Right cardiac atrium (tissue), 5 donors: ENCODE results near the gene C20orf173. TPM values are rescaled to one million over a fixed set of nuclear protein-coding genes. Genes with fewer than 3 reads are reported as not detected.

Experiments used
- ATAC-seq, 2 donors: fragments of 200-7000 bp; cut with Tn5 transposase; one replicate each; pipeline versions ENCODE4 v1.8.0 to v1.9.1; 2020; ENCODE audit warnings: moderate library complexity in 2 of 2, mild to moderate bottlenecking in 1 of 2
- DNase-seq, 3 donors: peaks; one replicate each; pipeline ENCODE4 v3.0.0-alpha.2; 2020
- H3K27ac ChIP-seq: one replicate; pipeline ENCODE4 v1.5.1; 2013; ENCODE audit warnings: mild to moderate bottlenecking, low read length, control low read depth, moderate library complexity
- H3K27me3 ChIP-seq: one replicate; pipeline ENCODE4 v1.6.1; 2013; ENCODE audit not compliant: control insufficient read depth, insufficient read depth
- H3K4me1 ChIP-seq: one replicate; pipeline ENCODE4 v1.6.1; 2013; ENCODE audit warnings: low read length; ENCODE audit not compliant: control insufficient read depth, insufficient read depth
- H3K4me3 ChIP-seq: one replicate; pipeline ENCODE4 v1.5.1; 2013; ENCODE audit warnings: low read length, control low read depth
- H3K9me3 ChIP-seq: one replicate; pipeline ENCODE4 v1.6.1; 2013; ENCODE audit warnings: low read length; ENCODE audit not compliant: control insufficient read depth
- WGBS: extraction: QIAGEN DNeasy Blood & Tissue Kit; methylation state at CpG from one replicate; pipeline ENCODE4 v1.1.7; 2013; 5-methylcytosine and 5-hydroxymethylcytosine counted together
- intact Hi-C, 4 donors: fragments of 100-400 bp; cut with DNase I; formaldehyde crosslinking; loops; one replicate each; pipeline versions ENCODE4 v1.11.0 to v1.14.0; 2022 to 2023
- polyA plus RNA-seq: library from polyadenylated mRNA; stranded (reverse); fragments of 200-250 nt; gene quantifications from one replicate; pipeline ENCODE4 v1.2.3, GENCODE V29; 2013
- total RNA-seq, 4 donors: library from RNA; stranded (reverse); fragmentation: NEBNext Ultra II Directional; extraction: Animal tissue kit (Norgen Biotek cat#: 25700); gene quantifications; one replicate each; pipeline ENCODE4 v1.2.1, GENCODE V29; 2021
- donor health status: healthy with polysubstance abuse.
- donor health status: DM: no; HTN: yes; CAD: no.
- donor health status: DM: no; HTN: no; CAD: no.
- donor health status: DM: no; HTN: yes; CAD: no; lungs with severe emphysema.
- donor health status: DM: yes; HTN: yes; CAD: no.

Gene C20orf173
- total and polyA plus RNA-seq, 5 donors = not detected

GRCh38 chr20:35506179-35506578 lies 23.3 kb downstream of the C20orf173 start:
- WGBS = 84% methylated on average over 3 of the region's 3 CpGs
- ATAC-seq (no peak), DNase-seq (no peak)
- Histone ChIP-seq H3K27me3 (no peaks in the 10 kb centered on the region), H3K4me1 (no peaks in the 10 kb centered on the region), H3K27ac (no peak overlapping the region), H3K4me3 (no peak overlapping the region), H3K9me3 (no peaks in the 10 kb centered on the region)
- intact Hi-C loops = no loop called here

GRCh38 chr20:35504751-35505150 lies 24.7 kb downstream of the C20orf173 start:
- H3K27ac ChIP-seq = no peak overlapping the region
- H3K9me3 ChIP-seq = no peaks in the 10 kb centered on the region
- H3K27me3 ChIP-seq = no peaks in the 10 kb centered on the region
- no peaks in the 10 kb centered on the region for H3K4me1 ChIP-seq
- DNase-seq (no peak), ATAC-seq (no peak)
- WGBS = 86% methylated on average over 5 of the region's 5 CpGs
- intact Hi-C loops = no loop called here
- no peak overlapping the region for H3K4me3 ChIP-seq

GRCh38 chr20:35503841-35504561 lies 25.5 kb downstream of the C20orf173 start:
- DNase-seq (peak; percentile 31 to 86 (median 78)), ATAC-seq (peak; percentile 7 to 49)
- Histone ChIP-seq H3K27me3 (no peaks in the 10 kb centered on the region), H3K27ac (no peak overlapping the region), H3K4me3 (no peak overlapping the region), H3K9me3 (no peaks in the 10 kb centered on the region), H3K4me1 (no peaks in the 10 kb centered on the region)
- intact Hi-C loops = no loop called here
- 66% methylated on average over 16 of the region's 16 CpGs for WGBS

GRCh38 chr20:35503281-35503680 lies 26.2 kb downstream of the C20orf173 start:
- no peaks in the 10 kb centered on the region for H3K4me1 ChIP-seq
- no peak overlapping the region for H3K27ac ChIP-seq
- no peak for DNase-seq
- no peak for ATAC-seq
- no peaks in the 10 kb centered on the region for H3K9me3 ChIP-seq
- no peaks in the 10 kb centered on the region for H3K27me3 ChIP-seq
- H3K4me3 ChIP-seq = no peak overlapping the region
- intact Hi-C loops = no loop called here
- 93% methylated on average over 10 of the region's 10 CpGs for WGBS

GRCh38 chr20:35502352-35502751 lies 27.1 kb downstream of the C20orf173 start:
- intact Hi-C loops = no loop called here
- 89% methylated on average over 8 of the region's 8 CpGs for WGBS
- H3K4me1 ChIP-seq = no peaks in the 10 kb centered on the region
- DNase-seq (no peak), ATAC-seq (no peak)
- H3K9me3 ChIP-seq = no peaks in the 10 kb centered on the region
- H3K27ac ChIP-seq = no peak overlapping the region
- H3K4me3 ChIP-seq = no peak overlapping the region
- H3K27me3 ChIP-seq = no peaks in the 10 kb centered on the region

- WGBS = 76% methylated on average over 1 of the region's 1 CpG
- intact Hi-C loops = no loop called here
Measured at GRCh38 chr20:35499271-35499670, 30.2 kb downstream of the C20orf173 start.

GRCh38 chr20:35497780-35498189 lies 31.7 kb downstream of the C20orf173 start:
- no peak overlapping the region for H3K4me3 ChIP-seq
- intact Hi-C loops = no loop called here
- no peak overlapping the region for H3K27ac ChIP-seq
- ATAC-seq (peak; percentile 91 to 97), DNase-seq (peak; percentile 86 to 94 (median 94))
- H3K9me3 ChIP-seq = no peaks in the 10 kb centered on the region
- peaks cover 2% of the 10 kb centered on the region for H3K4me1 ChIP-seq
- no peaks in the 10 kb centered on the region for H3K27me3 ChIP-seq
- 69% methylated on average over 9 of the region's 9 CpGs for WGBS

More at GRCh38 chr20:35499271-35499670, 30.2 kb downstream of the C20orf173 start:
- H3K9me3 ChIP-seq = no peaks in the 10 kb centered on the region
- no peaks in the 10 kb centered on the region for H3K27me3 ChIP-seq
- peaks cover 2% of the 10 kb centered on the region for H3K4me1 ChIP-seq
- ATAC-seq (no peak), DNase-seq (no peak)
- no peak overlapping the region for H3K4me3 ChIP-seq
- H3K27ac ChIP-seq = no peak overlapping the region

GRCh38 chr20:35497320-35497719 lies 32.1 kb downstream of the C20orf173 start:
- peak; percentile 13 to 28 for ATAC-seq
- no peaks in the 10 kb centered on the region for H3K9me3 ChIP-seq
- peak overlapping the region; percentile 12 for H3K27ac ChIP-seq
- no peaks in the 10 kb centered on the region for H3K27me3 ChIP-seq
- WGBS = 68% methylated on average over 5 of the region's 5 CpGs
- intact Hi-C loops = no loop called here
- peak in 1 of 3 donors; percentile 65 for DNase-seq
- no peak overlapping the region for H3K4me3 ChIP-seq
- peaks cover 2% of the 10 kb centered on the region for H3K4me1 ChIP-seq

GRCh38 chr20:35496481-35496880 lies 33.0 kb downstream of the C20orf173 start:
- intact Hi-C loops = no loop called here
- H3K4me3 ChIP-seq = no peak overlapping the region
- no peaks in the 10 kb centered on the region for H3K27me3 ChIP-seq
- ATAC-seq (no peak), DNase-seq (no peak)
- H3K4me1 ChIP-seq = peaks cover 2% of the 10 kb centered on the region
- 94% methylated on average over 3 of the region's 3 CpGs for WGBS
- no peaks in the 10 kb centered on the region for H3K9me3 ChIP-seq
- H3K27ac ChIP-seq = no peak overlapping the region

- 96% methylated on average over 6 of the region's 6 CpGs for WGBS
- intact Hi-C loops = no loop called here
- Histone ChIP-seq H3K4me1 (peaks cover 2% of the 10 kb centered on the region), H3K4me3 (no peak overlapping the region), H3K27ac (no peak overlapping the region), H3K9me3 (no peaks in the 10 kb centered on the region), H3K27me3 (no peaks in the 10 kb centered on the region)
- ATAC-seq (no peak), DNase-seq (no peak)
Measured at GRCh38 chr20:35492352-35492751, 37.1 kb downstream of the C20orf173 start.

- intact Hi-C loops = no loop called here
- WGBS = 91% methylated on average over 5 of the region's 5 CpGs
- ATAC-seq (no peak), DNase-seq (no peak)
- no peak overlapping the region for H3K27ac ChIP-seq
- no peaks in the 10 kb centered on the region for H3K4me1 ChIP-seq
- no peaks in the 10 kb centered on the region for H3K27me3 ChIP-seq
- H3K9me3 ChIP-seq = no peaks in the 10 kb centered on the region
- H3K4me3 ChIP-seq = no peak overlapping the region
Measured at GRCh38 chr20:35491823-35492222, 37.6 kb downstream of the C20orf173 start.
